WTC11 (cell line): Measurements from ENCODE around the gene HOXB6. TPM values are rescaled to one million over a fixed set of nuclear protein-coding genes. Genes with fewer than 3 reads are reported as not detected.

Experiments used
- ATAC-seq: fragments of 200-7000 bp; cut with Tn5 transposase; 2 replicates; pipeline ENCODE4 v1.10.0; 2021; ENCODE audit warnings: mild to moderate bottlenecking, moderate library complexity
- CTCF ChIA-PET: fragments of 300-600 bp; sonication (Branson Sonifier 250); formaldehyde crosslinking; loops from one replicate; lab custom pipeline; 2021; ENCODE audit warnings: antibody characterized with exemption; lab: Charles Lee
- POLR2A ChIA-PET: fragments of 350-600 bp; sonication (Branson Sonifier 250); formaldehyde crosslinking; loops from one replicate; lab custom pipeline; 2021; ENCODE audit warnings: antibody characterized with exemption; lab: Charles Lee
- DNase-seq: peaks from one replicate; pipeline ENCODE4 v3.0.0; 2021; ENCODE audit warnings: low spot score
- H3K27ac Mint-ChIP-seq: 2 replicates; pipeline ENCODE4 v1.8.0; 2021; ENCODE audit warnings: mixed read lengths
- H3K27me3 Mint-ChIP-seq: 2 replicates; pipeline ENCODE4 v1.8.0; 2021; ENCODE audit warnings: low read depth, mild to moderate bottlenecking, moderate library complexity, mixed read lengths
- H3K36me3 Mint-ChIP-seq: 2 replicates; pipeline ENCODE4 v1.8.0; 2021; ENCODE audit warnings: mixed read lengths
- H3K4me1 Mint-ChIP-seq: 2 replicates; pipeline ENCODE4 v1.8.0; 2022; ENCODE audit warnings: mixed read lengths
- H3K4me3 Mint-ChIP-seq: 2 replicates; pipeline ENCODE4 v1.8.0; 2021; ENCODE audit warnings: mild to moderate bottlenecking, moderate library complexity, mixed read lengths
- H3K9me3 Mint-ChIP-seq: 2 replicates; pipeline ENCODE4 v1.8.0; 2021; ENCODE audit warnings: mixed read lengths
- AR ChIP-seq: fragments of 250-450 bp; sonication (Bioruptor Pico); IDR thresholded peaks from 2 replicates; pipeline ENCODE4 v1.9.0; 2021; ENCODE audit warnings: mild to moderate bottlenecking
- CBFB ChIP-seq: sonication (generic); formaldehyde crosslinking; IDR thresholded peaks from 2 replicates; pipeline ENCODE4 v1.8.1; 2022; ENCODE audit warnings: mild to moderate bottlenecking, low read depth, missing genetic modification reagents
- CREB1 ChIP-seq: sonication (generic); formaldehyde crosslinking; IDR thresholded peaks from 2 replicates; pipeline ENCODE4 v1.8.0; 2023; ENCODE audit warnings: mild to moderate bottlenecking, missing genetic modification reagents
- FOXP4 ChIP-seq: sonication (generic); formaldehyde crosslinking; IDR thresholded peaks from 2 replicates; pipeline ENCODE4 v1.8.0; 2022; ENCODE audit warnings: mild to moderate bottlenecking, missing genetic modification reagents
- GABPB1 ChIP-seq: sonication (generic); formaldehyde crosslinking; IDR thresholded peaks from 2 replicates; pipeline ENCODE4 v1.8.1; 2023; ENCODE audit warnings: mild to moderate bottlenecking, missing genetic modification reagents
- GRHL2 ChIP-seq: fragments of 250-450 bp; sonication (Bioruptor Pico); IDR thresholded peaks from 2 replicates; pipeline ENCODE4 v1.8.0; 2022; ENCODE audit warnings: mild to moderate bottlenecking, moderate library complexity; ENCODE audit not compliant: insufficient replicate concordance, severe bottlenecking
- MLX ChIP-seq: sonication (generic); formaldehyde crosslinking; IDR thresholded peaks from 2 replicates; pipeline ENCODE4 v1.8.1; 2023; ENCODE audit warnings: mild to moderate bottlenecking, missing genetic modification reagents, moderate library complexity
- NR1H2 ChIP-seq: sonication (generic); formaldehyde crosslinking; IDR thresholded peaks from 2 replicates; pipeline ENCODE4 v1.9.0; 2021; ENCODE audit warnings: mild to moderate bottlenecking, moderate library complexity, missing genetic modification reagents
- PREB ChIP-seq: sonication (generic); formaldehyde crosslinking; IDR thresholded peaks from 2 replicates; pipeline ENCODE4 v1.8.1; 2022; ENCODE audit warnings: mild to moderate bottlenecking, missing genetic modification reagents, moderate library complexity, borderline replicate concordance
- RORB ChIP-seq: fragments of 250-450 bp; sonication (Bioruptor Pico); IDR thresholded peaks from 2 replicates; pipeline ENCODE4 v1.9.0; 2021; ENCODE audit warnings: mild to moderate bottlenecking
- SMAD4 ChIP-seq: sonication (generic); formaldehyde crosslinking; IDR thresholded peaks from 2 replicates; pipeline ENCODE4 v1.8.0; 2022; ENCODE audit warnings: mild to moderate bottlenecking, missing genetic modification reagents
- SP1 ChIP-seq: sonication (generic); formaldehyde crosslinking; conservative IDR thresholded peaks from 2 replicates; pipeline ENCODE4 v1.8.1; 2022; ENCODE audit warnings: missing genetic modification reagents
- TCF7 ChIP-seq: sonication (generic); formaldehyde crosslinking; IDR thresholded peaks from 2 replicates; pipeline ENCODE4 v1.8.0; 2022; ENCODE audit warnings: mild to moderate bottlenecking, low read depth, missing genetic modification reagents, moderate library complexity
- TEAD1 ChIP-seq: sonication (generic); formaldehyde crosslinking; IDR thresholded peaks from 2 replicates; pipeline ENCODE4 v1.8.0; 2022; ENCODE audit warnings: mild to moderate bottlenecking, missing genetic modification reagents
- ZMAT4 ChIP-seq: fragments of 250-450 bp; sonication (Bioruptor Pico); IDR thresholded peaks from 2 replicates; pipeline ENCODE4 v1.9.0; 2021; ENCODE audit warnings: mild to moderate bottlenecking
- ZNF416 ChIP-seq: fragments of 250-450 bp; sonication (Bioruptor Pico); IDR thresholded peaks from 2 replicates; pipeline ENCODE4 v1.9.0; 2021; ENCODE audit warnings: mild to moderate bottlenecking, inconsistent platforms
- total RNA-seq: library from RNA; stranded (reverse); gene quantifications from 3 replicates; pipeline ENCODE4 v1.2.3, GENCODE V29; 2021

HOXB6 gene
- total RNA-seq, 1 experiment from 2014 or later: not detected

GRCh38 chr17:48622857-48623256 is 18.1 kb upstream of the HOXB6 start:
- Mint-ChIP-seq H3K36me3 (no peaks in the 10 kb centered on the region), H3K27ac (no peak overlapping the region), H3K9me3 (no peaks in the 10 kb centered on the region), H3K4me1 (peaks cover 29% of the 10 kb centered on the region), H3K27me3 (peaks cover 100% of the 10 kb centered on the region; the same call in 1 of the 2 replicates), H3K4me3 (no peak overlapping the region)
- no peak for ATAC-seq
- ChIA-PET CTCF (interaction anchor here (1.1 to 4.1 kb wide), 6 partner anchors 14 to 394 kb away, joined by 3 to 27 read pairs (median 3); no protein-coding TSS in a partner anchor), POLR2A (no interaction called here)
- TF ChIP-seq SP1 (CRISPR knock-in tag) (no peak), SMAD4 (no peak), RORB (CRISPR knock-in tag) (no peak), GABPB1 (CRISPR knock-in tag) (no peak), ZMAT4 (CRISPR knock-in tag) (no peak), ZNF416 (CRISPR knock-in tag) (no peak), GRHL2 (no peak), CBFB (CRISPR knock-in tag) (no peak), MLX (CRISPR knock-in tag) (no peak), CREB1 (no peak)
- no peak for DNase-seq

- DNase-seq (no peak), ATAC-seq (no peak)
- H3K27ac Mint-ChIP-seq: no peak overlapping the region
- peaks cover 100% of the 10 kb centered on the region; the same call in 1 of the 2 replicates for H3K27me3 Mint-ChIP-seq
- ChIA-PET CTCF (interaction anchor here (0.9 to 4.1 kb wide), 4 partner anchors 15 to 341 kb away, joined by 3 to 27 read pairs (median 6); no protein-coding TSS in a partner anchor), POLR2A (no interaction called here)
- TF ChIP-seq TCF7 (CRISPR knock-in tag) (no peak), FOXP4 (CRISPR knock-in tag) (no peak), TEAD1 (CRISPR knock-in tag) (no peak), MLX (CRISPR knock-in tag) (no peak), ZNF416 (CRISPR knock-in tag) (no peak), NR1H2 (CRISPR knock-in tag) (no peak), AR (CRISPR knock-in tag) (no peak), PREB (CRISPR knock-in tag) (no peak)
- no peak overlapping the region for H3K4me3 Mint-ChIP-seq
- no peaks in the 10 kb centered on the region for H3K9me3 Mint-ChIP-seq
- peaks cover 25% of the 10 kb centered on the region for H3K4me1 Mint-ChIP-seq
- H3K36me3 Mint-ChIP-seq: no peaks in the 10 kb centered on the region
Measured at GRCh38 chr17:48621410-48622392, 16.9 kb upstream of the HOXB6 start.
